Nephron progenitor cell (in vitro differentiated cells): ENCODE measurements around the gene RBX1.
"Not testable (repeated sequence)": the region's sequence is repeated elsewhere in the genome, so short reads cannot be mapped to it uniquely, and the experiment has no call there.

ENCODE experiments used
- DNase-seq: peaks from one replicate; pipeline ENCODE4 v3.0.0; 2021
- H3K27ac Mint-ChIP-seq: 2 replicates; pipeline ENCODE4 v1.8.0; 2021; ENCODE audit warnings: mild to moderate bottlenecking, moderate library complexity, mixed read lengths
- H3K27me3 Mint-ChIP-seq: 2 replicates; pipeline ENCODE4 v1.8.0; 2021; ENCODE audit warnings: mild to moderate bottlenecking, low read depth, mixed read lengths; ENCODE audit not compliant: poor library complexity
- H3K36me3 Mint-ChIP-seq: 2 replicates; pipeline ENCODE4 v1.8.0; 2021; ENCODE audit warnings: low read depth, mixed read lengths
- H3K4me1 Mint-ChIP-seq: 2 replicates; pipeline ENCODE4 v1.8.0; 2021; ENCODE audit warnings: mixed read lengths
- H3K4me3 Mint-ChIP-seq: 2 replicates; pipeline ENCODE4 v1.8.0; 2021; ENCODE audit warnings: mild to moderate bottlenecking, moderate library complexity, mixed read lengths
- H3K9me3 Mint-ChIP-seq: 2 replicates; pipeline ENCODE4 v1.8.0; 2021; ENCODE audit warnings: mild to moderate bottlenecking, moderate library complexity, mixed read lengths
- CTCF ChIP-seq: fragments of 200-600 bp; sonication (generic); IDR thresholded peaks from 2 replicates; pipeline ENCODE4 v1.5.0; 2021; ENCODE audit warnings: antibody characterized with exemption

RBX1 gene

DNA sequence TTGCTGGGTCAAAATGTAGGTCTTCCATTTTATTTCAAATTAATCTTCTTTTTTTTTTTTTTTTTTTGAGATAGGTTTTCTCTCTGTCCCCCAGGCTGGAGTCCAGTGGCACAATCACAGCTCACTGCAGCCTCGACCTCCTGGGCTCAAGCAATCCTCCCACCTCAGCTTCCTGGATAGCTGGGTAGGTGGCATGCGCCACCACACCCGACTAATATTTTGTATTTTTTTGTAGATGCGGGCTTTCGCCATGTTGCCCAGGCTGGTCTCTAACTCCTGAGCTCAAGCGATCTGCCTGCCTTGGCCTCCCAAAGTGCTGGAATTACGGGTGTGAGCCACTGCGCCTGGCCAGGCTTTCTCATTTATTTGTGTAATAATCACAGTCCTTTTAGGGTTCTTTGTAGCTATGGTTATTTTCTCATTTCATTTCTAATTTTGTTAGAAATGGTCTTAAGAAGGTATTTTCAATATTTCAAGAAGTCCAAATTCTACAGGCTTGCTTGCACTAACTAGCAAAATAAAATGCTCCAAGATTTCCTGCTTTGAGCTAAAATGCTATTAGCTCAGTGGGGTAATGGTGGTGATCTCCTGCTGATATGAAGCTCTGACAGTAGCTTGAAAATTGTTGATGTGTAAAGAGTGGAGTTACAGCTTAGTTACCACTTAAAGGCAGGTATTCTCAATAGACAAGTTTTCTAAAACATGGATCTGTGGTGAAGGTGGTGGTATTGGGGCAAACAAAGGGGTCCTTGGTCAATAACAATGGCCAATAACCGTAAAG is 50.0 kb downstream of the RBX1 start:
- Mint-ChIP-seq H3K27me3 (peaks cover 11% of the 10 kb centered on the region), H3K4me1 (peaks cover 7% of the 10 kb centered on the region), H3K4me3 (no peak overlapping the region), H3K9me3 (no peaks in the 10 kb centered on the region), H3K27ac (no peak overlapping the region), H3K36me3 (no peaks in the 10 kb centered on the region)
- no peak for DNase-seq
- TF ChIP-seq CTCF = no peak

DNA sequence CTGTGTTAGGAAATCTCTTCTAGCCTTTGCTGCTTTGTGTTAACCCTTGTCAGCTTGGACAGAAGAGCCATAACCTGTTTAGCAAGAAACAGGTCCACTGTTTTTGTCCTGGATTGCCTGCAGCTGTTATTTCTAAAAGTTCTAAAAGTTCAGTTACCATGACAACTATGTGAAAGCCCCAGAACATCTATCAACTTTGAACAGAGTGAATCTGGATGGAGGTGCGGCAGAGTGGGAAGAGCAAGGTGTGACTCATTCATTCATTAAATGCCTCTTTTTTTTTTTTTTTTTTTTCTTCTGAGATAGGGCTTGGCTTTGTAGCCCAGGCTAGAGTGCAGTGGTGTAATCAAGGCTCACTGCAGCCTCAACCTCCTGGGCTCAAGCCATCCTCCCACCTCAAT is 50.5 kb downstream of the RBX1 start:
- H3K9me3 Mint-ChIP-seq = no peaks in the 10 kb centered on the region
- H3K27me3 Mint-ChIP-seq = peaks cover 8% of the 10 kb centered on the region
- no peak overlapping the region for H3K27ac Mint-ChIP-seq
- H3K36me3 Mint-ChIP-seq = no peaks in the 10 kb centered on the region
- H3K4me3 Mint-ChIP-seq = no peak overlapping the region
- DNase-seq = no peak
- TF ChIP-seq CTCF = no peak
- peaks cover 7% of the 10 kb centered on the region for H3K4me1 Mint-ChIP-seq

GRCh38 chr22:41002386-41002785 is 51.2 kb downstream of the RBX1 start:
- H3K27ac Mint-ChIP-seq, H3K27me3 Mint-ChIP-seq, DNase-seq, H3K36me3 Mint-ChIP-seq, H3K4me1 Mint-ChIP-seq, H3K9me3 Mint-ChIP-seq, H3K4me3 Mint-ChIP-seq: not testable (repeated sequence)

DNA sequence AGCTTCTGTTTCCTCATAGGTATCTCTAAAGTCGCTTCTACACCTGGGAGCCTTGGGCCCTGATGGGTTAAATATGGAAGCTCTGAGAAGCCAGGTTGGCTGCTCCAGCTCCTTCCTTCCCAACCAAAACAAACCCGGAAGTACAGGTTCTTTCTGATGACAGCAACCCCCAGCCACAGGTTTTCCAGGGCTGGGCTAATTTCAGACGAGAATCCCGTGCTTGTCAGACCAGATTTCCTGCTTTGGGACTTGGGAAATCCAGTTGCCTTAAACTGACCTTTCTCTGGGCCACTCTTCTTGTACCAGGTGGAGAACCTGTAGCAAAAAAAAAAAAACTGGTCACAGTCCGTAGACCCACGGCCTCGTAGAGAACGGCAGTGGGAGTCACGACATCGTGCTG is 51.9 kb downstream of the RBX1 start:
- no peak overlapping the region for H3K4me3 Mint-ChIP-seq
- no peak for TF ChIP-seq CTCF
- H3K4me1 Mint-ChIP-seq = peaks cover 7% of the 10 kb centered on the region
- H3K27me3 Mint-ChIP-seq = peaks cover 7% of the 10 kb centered on the region
- no peak for DNase-seq
- no peaks in the 10 kb centered on the region for H3K9me3 Mint-ChIP-seq
- H3K27ac Mint-ChIP-seq = no peak overlapping the region
- no peaks in the 10 kb centered on the region for H3K36me3 Mint-ChIP-seq

DNA sequence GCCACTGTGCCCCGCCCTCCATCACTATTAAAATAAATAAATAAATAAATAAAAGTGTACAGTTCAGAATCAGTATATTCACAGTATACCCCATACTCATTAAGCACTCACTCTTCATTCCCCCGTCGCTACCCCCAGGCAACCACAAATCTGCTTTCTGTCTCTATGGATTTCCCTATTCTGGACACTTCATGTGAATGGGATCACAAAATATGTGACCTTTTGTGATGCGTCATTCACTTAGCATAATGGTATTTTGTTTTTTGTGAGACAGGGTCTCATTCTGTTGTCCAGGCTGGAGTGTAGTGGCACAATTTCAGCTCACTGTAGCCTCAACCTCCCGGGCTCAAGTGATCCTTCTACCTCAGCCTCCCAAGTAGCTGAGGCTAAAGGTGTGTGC is 52.8 kb downstream of the RBX1 start:
- peaks cover 7% of the 10 kb centered on the region for H3K27me3 Mint-ChIP-seq
- TF ChIP-seq CTCF = no peak
- DNase-seq = no peak
- H3K36me3 Mint-ChIP-seq = no peaks in the 10 kb centered on the region
- H3K9me3 Mint-ChIP-seq = no peaks in the 10 kb centered on the region
- no peak overlapping the region for H3K4me3 Mint-ChIP-seq
- H3K4me1 Mint-ChIP-seq = peaks cover 7% of the 10 kb centered on the region
- no peak overlapping the region for H3K27ac Mint-ChIP-seq

- Mint-ChIP-seq H3K36me3 (no peaks in the 10 kb centered on the region), H3K27ac (no peak overlapping the region), H3K27me3 (peaks cover 11% of the 10 kb centered on the region), H3K9me3 (no peaks in the 10 kb centered on the region), H3K4me1 (peaks cover 5% of the 10 kb centered on the region), H3K4me3 (no peak overlapping the region)
- DNase-seq = no peak
- no peak for TF ChIP-seq CTCF
These were observed 58.2 kb downstream of the RBX1 start for GRCh38 chr22:41009222-41009948.
